Measurements from ENCODE around the gene TRPM3. TPM values are rescaled to one million over a fixed set of nuclear protein-coding genes. Genes with fewer than 3 reads are reported as not detected.

Gene TRPM3
- total RNA-seq, 1 experiment from 2014 or later, result 5.4 TPM

GRCh38 chr9:70498866-70499265 is 622.6 kb downstream of the TRPM3 start:
- no peaks in the 10 kb centered on the region; the same call in 1 of the 2 replicates for H3K27me3 Mint-ChIP-seq (ENCODE audit: low read depth)
- DNase-seq (ENCODE audit: low spot score) (no peak), ATAC-seq (no peak)
- H3K9me3 Mint-ChIP-seq, result no peaks in the 10 kb centered on the region
- TF ChIP-seq RELA (CRISPR knock-in tag; IDR thresholded peaks at IDR 0.05; ENCODE audit: borderline replicate concordance) (no peak), ZNF138 (CRISPR knock-in tag; conservative IDR thresholded peaks at IDR 0.05) (no peak), ZNF512 (CRISPR knock-in tag; IDR thresholded peaks at IDR 0.05; ENCODE audit: borderline replicate concordance) (no peak)
- H3K4me3 Mint-ChIP-seq, result no peak overlapping the region
- no peaks in the 10 kb centered on the region for H3K36me3 Mint-ChIP-seq
- H3K27ac Mint-ChIP-seq, result no peak overlapping the region
- ChIA-PET POLR2A (no interaction called here), CTCF (interaction anchor here (0.6 to 3.2 kb wide), 3 partner anchors 11 to 104 kb away, joined by 3 to 13 read pairs (median 3); no protein-coding TSS in a partner anchor)
- H3K4me1 Mint-ChIP-seq, result peaks cover 6% of the 10 kb centered on the region

- POLR2A ChIA-PET, result no interaction called here
- no peaks in the 10 kb centered on the region for H3K9me3 Mint-ChIP-seq
- CTCF ChIA-PET, result no interaction called here
- no peaks in the 10 kb centered on the region for H3K36me3 Mint-ChIP-seq
- H3K4me3 Mint-ChIP-seq, result no peak overlapping the region
- TF ChIP-seq ZNF219 (CRISPR knock-in tag; IDR thresholded peaks at IDR 0.05; ENCODE audit: borderline replicate concordance), result no peak
- TF ChIP-seq ARID4B (CRISPR knock-in tag; IDR thresholded peaks at IDR 0.05; ENCODE audit: borderline replicate concordance), result no peak
- TF ChIP-seq STAT6 (CRISPR knock-in tag; conservative IDR thresholded peaks at IDR 0.05; ENCODE audit: low read depth), result no peak
- no peak for TF ChIP-seq GRHL2 (CRISPR knock-in tag; IDR thresholded peaks at IDR 0.05; ENCODE audit: insufficient replicate concordance, severe bottlenecking)
- no peak for TF ChIP-seq USF1 (CRISPR knock-in tag; IDR thresholded peaks at IDR 0.05)
- no peak for TF ChIP-seq ATF3 (CRISPR knock-in tag; conservative IDR thresholded peaks at IDR 0.05)
- TF ChIP-seq ZNF423 (CRISPR knock-in tag; IDR thresholded peaks at IDR 0.05), result no peak
- TF ChIP-seq JAZF1 (CRISPR knock-in tag; IDR thresholded peaks at IDR 0.05), result no peak
- TF ChIP-seq E2F1 (CRISPR knock-in tag; IDR thresholded peaks at IDR 0.05), result no peak
- no peak for TF ChIP-seq TP53 (CRISPR knock-in tag; IDR thresholded peaks at IDR 0.05)
- no peak for TF ChIP-seq FOXP4 (CRISPR knock-in tag; IDR thresholded peaks at IDR 0.05)
- TF ChIP-seq ZMAT4 (CRISPR knock-in tag; IDR thresholded peaks at IDR 0.05), result no peak
- peaks cover 6% of the 10 kb centered on the region for H3K4me1 Mint-ChIP-seq
- no peaks in the 10 kb centered on the region; the same call in 1 of the 2 replicates for H3K27me3 Mint-ChIP-seq (ENCODE audit: low read depth)
- no peak overlapping the region for H3K27ac Mint-ChIP-seq
- DNase-seq (ENCODE audit: low spot score) (no peak), ATAC-seq (no peak)
These were observed 625.2 kb downstream of the TRPM3 start for GRCh38 chr9:70496244-70496643.

All from WTC11 (cell line).